Measurements from ENCODE around the gene ZDHHC8. TPM values are rescaled to one million over a fixed set of nuclear protein-coding genes. Genes with fewer than 3 reads are reported as not detected.

Gene ZDHHC8
- total and polyA plus RNA-seq, 10 of the 15 experiments (the other 5 are each of a cell fraction or from before 2014, with no cell fraction given), result 0.03 to 46.3 (median 5.3) TPM

DNA sequence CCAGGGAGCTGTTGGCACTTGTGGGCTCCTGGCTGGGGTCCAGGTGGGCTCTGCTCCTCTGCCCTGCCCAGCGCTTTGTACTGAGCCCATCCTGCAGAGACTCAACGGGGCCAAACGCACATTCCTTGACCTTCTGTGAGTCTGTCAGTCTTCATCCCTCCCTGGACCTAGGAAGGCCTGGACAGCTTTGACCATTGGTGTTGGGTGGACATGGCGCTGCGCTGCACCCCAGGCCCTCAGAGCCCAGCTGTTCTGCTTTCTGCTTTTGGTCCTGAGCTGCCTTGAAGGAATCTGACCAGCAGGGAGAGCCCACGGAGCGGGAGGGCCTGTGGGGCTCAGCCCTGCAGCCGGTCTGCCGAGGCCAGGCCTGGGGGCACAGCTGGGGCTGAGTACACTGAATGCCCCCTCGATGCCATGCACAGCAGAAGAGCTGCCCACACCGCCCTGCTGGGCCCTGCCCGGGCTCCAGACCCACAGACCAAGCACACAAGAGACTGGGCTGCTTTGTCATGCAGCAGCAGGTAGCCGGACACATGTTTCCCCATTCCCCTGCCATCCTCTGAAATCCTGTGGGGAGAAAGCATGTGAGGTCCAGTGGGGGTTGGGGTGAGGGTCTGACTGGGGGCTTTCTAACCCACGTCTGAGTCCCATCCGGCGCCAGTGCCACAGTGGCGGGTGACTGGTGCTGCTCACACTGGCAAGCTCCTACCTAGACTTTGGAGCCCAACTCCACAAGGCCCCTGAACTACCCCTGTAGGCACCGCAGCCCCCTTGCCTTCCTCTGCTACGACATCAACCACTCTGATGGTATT is 43.4 kb downstream of the ZDHHC8 start (continued):
- TF ChIP-seq CUX1 (IDR thresholded peaks at IDR 0.05; ENCODE audit: insufficient replicate concordance, low read depth, low read length) (no peak), RAD21 (IDR thresholded peaks at IDR 0.05; ENCODE audit: insufficient read depth, low read depth, low read length) (peak; percentile 22; the same call in 1 of the 2 replicates), NR2C2 (IDR thresholded peaks at IDR 0.05; ENCODE audit: borderline replicate concordance, control insufficient read depth, insufficient read length, low read depth) (no peak)

DNA sequence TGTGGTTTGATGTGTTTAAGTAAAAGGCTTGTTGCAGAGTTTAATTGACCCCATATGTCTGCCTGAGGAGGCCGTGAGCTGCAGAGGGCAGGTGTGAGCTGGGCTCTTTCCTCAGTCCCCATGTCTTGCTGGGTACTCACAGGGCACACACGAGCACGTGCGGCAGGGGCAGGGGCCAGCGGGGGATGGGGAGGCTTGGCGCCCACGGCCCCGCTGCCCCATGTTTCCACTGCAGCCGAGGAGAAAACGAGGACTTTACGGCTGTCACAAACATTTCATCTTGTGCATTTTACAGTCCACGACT is 43.9 kb downstream of the ZDHHC8 start:
- in situ Hi-C loops (cut with MboI), result no loop called here

More for the DNA sequence above, 43.9 kb downstream of the ZDHHC8 start:
- no peak for TF ChIP-seq YY1 (IDR thresholded peaks at IDR 0.05; ENCODE audit: low read depth, low read length)
- no peak for TF ChIP-seq ASH2L (IDR thresholded peaks at IDR 0.05; ENCODE audit: borderline replicate concordance, low read depth)
- TF ChIP-seq MTA2 (IDR thresholded peaks at IDR 0.05; ENCODE audit: low read depth), result no peak
- TF ChIP-seq ZNF217 (IDR thresholded peaks at IDR 0.05), result no peak
- TF ChIP-seq ZNF622 (IDR thresholded peaks at IDR 0.05), result no peak
- TF ChIP-seq TCF7 (IDR thresholded peaks at IDR 0.05; ENCODE audit: borderline replicate concordance), result no peak
- Histone ChIP-seq H4K20me1 (ENCODE audit: control insufficient read depth, insufficient read depth) (no peaks in the 10 kb centered on the region), H3K4me3 (no peak overlapping the region), H3K9ac (ENCODE audit: control insufficient read depth, insufficient read depth, low read length) (no peak overlapping the region), H3K4me1 (ENCODE audit: control insufficient read depth, insufficient read depth, low read length) (no peaks in the 10 kb centered on the region), H3K4me2 (ENCODE audit: control insufficient read depth, insufficient read depth) (no peak overlapping the region), H3K79me2 (ENCODE audit: control insufficient read depth, insufficient read depth, low read length) (no peaks in the 10 kb centered on the region), H3K9me3 (replicated peaks; ENCODE audit: control insufficient read depth, insufficient read depth, low read length) (no peaks in the 10 kb centered on the region), H2AFZ (ENCODE audit: control insufficient read depth, low read depth, low read length) (no peak overlapping the region), H3K36me3 (ENCODE audit: control insufficient read depth in 2 of 2, insufficient read depth in 2 of 2, low read length in 1 of 2) (no peaks in the 10 kb centered on the region), H3K27me3 (replicated peaks in 1 of 2; ENCODE audit: control insufficient read depth in 2 of 2, insufficient read depth in 2 of 2, low read length in 1 of 2) (no peaks in the 10 kb centered on the region), H3K27ac (ENCODE audit: control insufficient read depth, insufficient read depth) (no peak overlapping the region)
- ChIA-PET SMC1A (ENCODE audit: uncharacterized antibody, unreplicated experiment) (no interaction called here), POLR2A (no interaction called here), RAD21 (ENCODE audit: unreplicated experiment) (interaction anchor here (1.2 to 2.2 kb wide), 2 partner anchors 18 to 63 kb away, joined by 3 to 11 read pairs; no protein-coding TSS in a partner anchor), CTCF (interaction anchor here (1.5 to 1.7 kb wide), 2 partner anchors 40 to 63 kb away, joined by 4 to 15 read pairs; no protein-coding TSS in a partner anchor)
- no peak for DNase-seq (ENCODE audit: low read depth, low spot score)
- FAIRE-seq, result no peak
- intact Hi-C loops (cut with micrococcal nuclease; ENCODE audit: unreplicated experiment), result no loop called here
- BruUV-seq (replicated peaks), result no TSS peak
- 18% methylated on average over 12 of the region's 12 CpGs for WGBS (ENCODE audit: insufficient coverage, insufficient replicate concordance, low lambda C conversion rate, missing lambda C conversion rate)
- no peak for ATAC-seq

All from GM12878 (cell line).